BLaER1 treated with 17β-estradiol and CSF1 and Interleukin-3, amounts not matched to agents 10 nM and 100 nM (cell line): Measurements from ENCODE around the gene ATG13.
"Not testable (repeated sequence)": the region's sequence is repeated elsewhere in the genome, so short reads cannot be mapped to it uniquely, and the experiment has no call there.

Experiments
- H3K27ac ChIP-seq, 11 experiments: shearing (Covaris generic); formaldehyde crosslinking; 2 replicates each; pipeline ENCODE4 v1.8.1; 2022
- H3K27me3 ChIP-seq, 11 experiments: shearing (Covaris generic); formaldehyde crosslinking; 2 replicates each; pipeline ENCODE4 v1.8.1; 2022
- H3K36me3 ChIP-seq, 11 experiments: shearing (Covaris generic); formaldehyde crosslinking; 2 replicates each; pipeline ENCODE4 v1.8.1; 2022
- H3K4me1 ChIP-seq, 10 experiments: shearing (Covaris generic); formaldehyde crosslinking; 2 replicates each; pipeline ENCODE4 v1.8.1; 2022
- H3K4me2 ChIP-seq, 11 experiments: shearing (Covaris generic); formaldehyde crosslinking; 2 replicates each; pipeline ENCODE4 v1.8.1; 2022
- H3K4me3 ChIP-seq, 10 experiments: shearing (Covaris generic); formaldehyde crosslinking; 2 replicates each; pipeline ENCODE4 v1.8.1; 2022
- H3K9ac ChIP-seq, 11 experiments: shearing (Covaris generic); formaldehyde crosslinking; 2 replicates each; pipeline ENCODE4 v1.8.1; 2022
- H3K9me3 ChIP-seq, 11 experiments: shearing (Covaris generic); formaldehyde crosslinking; replicated peaks in 1 of 11; 2 replicates each; pipeline ENCODE4 v1.8.1; 2022
- H4K20me1 ChIP-seq, 11 experiments: shearing (Covaris generic); formaldehyde crosslinking; 2 replicates each; pipeline ENCODE4 v1.8.1; 2022
- Cebpa-rat ChIP-seq, 11 experiments: shearing (Covaris generic); IDR thresholded peaks; 2 replicates each; pipeline ENCODE4 v1.8.1; 2022

The ATG13 gene

GRCh38 chr11:46617134-46617971 lies at the start of gene ATG13, which contains the start of gene HARBI1:
TSS of gene ATG13 (plus strand) at chr11:46617553. CDS start at chr11:46644292, 26,739 bp downstream.
TSS of gene HARBI1 (minus strand) at chr11:46617227. CDS start at chr11:46616237, 990 bp downstream.
- H3K9me3 ChIP-seq: no peaks in the 10 kb centered on the region
- peak within 1 kb of the TSS; percentile 80 to 100 (median 94) for H3K4me3 ChIP-seq
- peak within 1 kb of the TSS; percentile 81 to 96 (median 90) for H3K4me2 ChIP-seq
- TF ChIP-seq Cebpa-rat (IDR thresholded peaks at IDR 0.05): no peak
- H4K20me1 ChIP-seq: peaks cover 0 to 10% (median 5%) of the 10 kb centered on the region in 11 experiments; a peak in 6 of 22 replicates
- H3K4me1 ChIP-seq: peaks cover 21 to 45% (median 33%) of the 10 kb centered on the region in 10 experiments
- H3K27me3 ChIP-seq: no peaks in the 10 kb centered on the region
- H3K27ac ChIP-seq: peak within 1 kb of the TSS; percentile 94 to 99 (median 99)
- peak within 1 kb of the TSS; percentile 92 to 99 (median 98) for H3K9ac ChIP-seq
- H3K36me3 ChIP-seq: peaks cover 10 to 32% (median 22%) of the 10 kb centered on the region in 11 experiments

GRCh38 chr11:46570790-46571398 lies 46.5 kb upstream of the ATG13 start:
- no peak for TF ChIP-seq Cebpa-rat (IDR thresholded peaks at IDR 0.05)
- Histone ChIP-seq H3K27ac (no peak overlapping the region), H3K4me1 (peaks cover 0 to 8% (median 0%) of the 10 kb centered on the region in 10 experiments; a peak in 1 of 20 replicates)

GRCh38 chr11:46574656-46575055 lies 42.7 kb upstream of the ATG13 start:
- H3K36me3 ChIP-seq: peaks cover 4 to 58% (median 33%) of the 10 kb centered on the region in 11 experiments; a peak in 21 of 22 replicates
- no peaks in the 10 kb centered on the region for H3K27me3 ChIP-seq
- H3K4me2 ChIP-seq: no peak overlapping the region
- H4K20me1 ChIP-seq: peaks cover 14 to 90% (median 73%) of the 10 kb centered on the region in 11 experiments; a peak in 19 of 22 replicates
- TF ChIP-seq Cebpa-rat (IDR thresholded peaks at IDR 0.05): no peak
- H3K9ac ChIP-seq: no peak overlapping the region
- H3K4me1 ChIP-seq: peaks cover 0 to 8% (median 0%) of the 10 kb centered on the region in 10 experiments; a peak in 1 of 20 replicates
- H3K9me3 ChIP-seq: peaks cover 4 to 34% (median 18%) of the 10 kb centered on the region in 11 experiments; a peak in 21 of 22 replicates
- no peak overlapping the region for H3K27ac ChIP-seq
- no peak overlapping the region for H3K4me3 ChIP-seq

More at GRCh38 chr11:46570790-46571398, 46.5 kb upstream of the ATG13 start:
- Histone ChIP-seq H3K9me3 (peaks cover 4 to 42% (median 33%) of the 10 kb centered on the region in 11 experiments; a peak in 21 of 22 replicates), H3K36me3 (peaks cover 5 to 59% (median 30%) of the 10 kb centered on the region in 11 experiments; a peak in 21 of 22 replicates), H3K9ac (peak overlapping the region in 1 of 11 experiments; percentile 51; a peak in 1 of 22 replicates), H3K27me3 (no peaks in the 10 kb centered on the region), H3K4me2 (no peak overlapping the region), H4K20me1 (peaks cover 21 to 89% (median 59%) of the 10 kb centered on the region in 11 experiments; a peak in 19 of 22 replicates), H3K4me3 (no peak overlapping the region)

- Histone ChIP-seq H4K20me1 (peaks cover 30 to 90% (median 75%) of the 10 kb centered on the region in 11 experiments; a peak in 20 of 22 replicates), H3K27me3 (no peaks in the 10 kb centered on the region)
Measured at GRCh38 chr11:46577058-46577457, 40.3 kb upstream of the ATG13 start.

GRCh38 chr11:46582588-46582987 lies 34.8 kb upstream of the ATG13 start:
- Histone ChIP-seq H3K4me3 (no peak overlapping the region), H3K27me3 (no peaks in the 10 kb centered on the region), H3K9me3 (peaks cover 0 to 12% (median 7%) of the 10 kb centered on the region in 11 experiments; a peak in 13 of 22 replicates), H3K4me1 (no peaks in the 10 kb centered on the region), H3K27ac (no peak overlapping the region), H3K4me2 (no peak overlapping the region), H3K9ac (no peak overlapping the region), H3K36me3 (peaks cover 16 to 63% (median 38%) of the 10 kb centered on the region in 11 experiments; a peak in 21 of 22 replicates), H4K20me1 (peaks cover 43 to 82% (median 68%) of the 10 kb centered on the region in 11 experiments; a peak in 20 of 22 replicates)
- TF ChIP-seq Cebpa-rat (IDR thresholded peaks at IDR 0.05): no peak

More at GRCh38 chr11:46577058-46577457, 40.3 kb upstream of the ATG13 start:
- Histone ChIP-seq H3K36me3 (peaks cover 4 to 72% (median 41%) of the 10 kb centered on the region in 11 experiments; a peak in 21 of 22 replicates), H3K4me1 (no peaks in the 10 kb centered on the region), H3K4me3 (no peak overlapping the region), H3K9ac (no peak overlapping the region), H3K4me2 (no peak overlapping the region), H3K9me3 (peaks cover 4 to 29% (median 16%) of the 10 kb centered on the region in 11 experiments; a peak in 21 of 22 replicates), H3K27ac (no peak overlapping the region)
- no peak for TF ChIP-seq Cebpa-rat (IDR thresholded peaks at IDR 0.05)

- not testable (repeated sequence) for H3K9me3 ChIP-seq, H3K27me3 ChIP-seq, H3K4me1 ChIP-seq, H3K27ac ChIP-seq, H3K4me3 ChIP-seq, H3K9ac ChIP-seq, H3K4me2 ChIP-seq
- Histone ChIP-seq H3K36me3 (peaks cover 13 to 60% (median 35%) of the 10 kb centered on the region in 11 experiments; a peak in 21 of 22 replicates), H4K20me1 (peaks cover 51 to 82% (median 68%) of the 10 kb centered on the region in 11 experiments; a peak in 20 of 22 replicates)
Measured at GRCh38 chr11:46583513-46583912, 33.8 kb upstream of the ATG13 start.

GRCh38 chr11:46588131-46588530 lies 29.2 kb upstream of the ATG13 start:
- peaks cover 4 to 32% (median 19%) of the 10 kb centered on the region in 11 experiments; a peak in 19 of 22 replicates for H3K36me3 ChIP-seq
- H3K27me3 ChIP-seq: no peaks in the 10 kb centered on the region
- peaks cover 0 to 6% (median 5%) of the 10 kb centered on the region in 11 experiments; a peak in 11 of 22 replicates for H3K9me3 ChIP-seq
- H3K4me3 ChIP-seq: no peak overlapping the region
- H3K9ac ChIP-seq: no peak overlapping the region
- H4K20me1 ChIP-seq: peaks cover 50 to 84% (median 72%) of the 10 kb centered on the region in 11 experiments; a peak in 20 of 22 replicates
- H3K27ac ChIP-seq: no peak overlapping the region
- H3K4me1 ChIP-seq: peaks cover 20 to 46% (median 25%) of the 10 kb centered on the region in 10 experiments
- no peak overlapping the region for H3K4me2 ChIP-seq
- TF ChIP-seq Cebpa-rat (IDR thresholded peaks at IDR 0.05): no peak

- peaks cover 0 to 6% (median 5%) of the 10 kb centered on the region in 11 experiments; a peak in 11 of 22 replicates for H3K9me3 ChIP-seq
- no peaks in the 10 kb centered on the region for H3K27me3 ChIP-seq
- TF ChIP-seq Cebpa-rat (IDR thresholded peaks at IDR 0.05): no peak
- 0 out of 22 replicates have a peak overlapping the region, but pooled peaks of 1 of the 11 experiments have one; percentile 34 for H3K27ac ChIP-seq
- peaks cover 50 to 90% (median 75%) of the 10 kb centered on the region in 11 experiments; a peak in 20 of 22 replicates for H4K20me1 ChIP-seq
- no peak overlapping the region for H3K4me3 ChIP-seq
- peaks cover 4 to 32% (median 19%) of the 10 kb centered on the region in 11 experiments; a peak in 19 of 22 replicates for H3K36me3 ChIP-seq
- H3K4me1 ChIP-seq: peaks cover 21 to 46% (median 26%) of the 10 kb centered on the region in 10 experiments
- H3K9ac ChIP-seq: peak overlapping the region in 2 of 11 experiments; percentile 14 to 27; a peak in 2 of 22 replicates
- peak overlapping the region in 2 of 11 experiments; percentile 85 to 98; a peak in 4 of 22 replicates for H3K4me2 ChIP-seq
Measured at GRCh38 chr11:46588915-46589314, 28.4 kb upstream of the ATG13 start.
